COLO668 (cell line): ENCODE results near the gene SMAD1.

Experiments
- DNase-seq: peaks from one replicate; lab custom pipeline; 2025; ENCODE audit not compliant: unreplicated experiment; lab: John Stamatoyannopoulos, UW

SMAD1 gene

GRCh38 chr4:145488310-145488709 lies 6.7 kb downstream of the SMAD1 start:
- DNase-seq, result no peak

GRCh38 chr4:145489556-145489955 lies 7.9 kb downstream of the SMAD1 start:
- no peak for DNase-seq

- no peak for DNase-seq
These were observed 8.7 kb downstream of the SMAD1 start for GRCh38 chr4:145490361-145490760.

GRCh38 chr4:145490796-145491195 lies 9.1 kb downstream of the SMAD1 start:
- no peak for DNase-seq

GRCh38 chr4:145492376-145492775 lies 10.7 kb downstream of the SMAD1 start:
- no peak for DNase-seq

- no peak for DNase-seq
These were observed 11.5 kb downstream of the SMAD1 start for GRCh38 chr4:145493166-145493565.

DNA sequence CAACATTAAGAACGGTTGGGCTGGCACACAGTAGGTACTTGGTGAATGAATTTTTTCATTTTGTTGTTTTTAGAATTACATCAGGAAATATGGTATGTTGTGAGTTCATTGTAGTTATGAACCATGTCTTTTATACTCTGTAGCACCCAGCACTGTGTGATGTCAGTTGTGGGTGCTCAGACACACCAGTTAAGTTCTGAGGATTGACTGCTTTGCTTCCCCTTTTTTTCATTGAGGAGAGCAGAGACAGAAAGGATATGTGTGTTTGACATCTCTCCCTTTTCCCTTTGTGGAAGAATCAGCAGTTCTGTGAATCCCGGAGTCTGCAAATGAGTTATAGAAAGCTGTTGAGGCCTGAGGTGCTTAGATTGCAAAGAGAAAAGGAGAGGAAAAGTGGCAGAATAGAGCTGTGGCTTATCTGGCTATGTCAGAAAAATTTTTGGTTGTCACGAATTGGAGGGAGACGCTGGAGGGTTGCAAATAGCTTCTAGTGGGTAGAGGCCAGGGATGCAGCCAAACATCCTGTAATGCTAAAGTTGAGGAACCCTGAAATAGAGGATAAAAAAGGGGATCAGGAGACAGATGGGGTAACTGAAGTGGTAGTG lies 13.1 kb downstream of the SMAD1 start:
- DNase-seq, result no peak

DNA sequence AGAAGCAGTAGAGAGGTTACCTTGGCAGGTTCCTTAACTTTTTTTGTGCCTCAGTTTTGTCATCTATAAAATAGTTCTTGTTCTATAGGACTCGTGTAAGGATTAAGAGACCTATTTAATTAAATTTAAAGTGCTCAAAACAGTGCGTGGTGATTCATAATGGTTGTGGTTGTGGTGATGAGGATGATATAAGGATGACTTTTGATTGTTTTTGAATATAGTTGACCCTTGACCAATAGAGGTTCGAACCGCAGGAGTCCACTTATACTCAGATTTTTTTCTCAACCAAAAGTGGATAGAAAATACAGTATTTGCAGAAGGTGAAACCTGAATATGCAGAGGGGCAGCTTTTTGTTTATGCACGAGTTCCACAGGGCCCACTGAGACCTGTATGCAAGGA lies 14.6 kb downstream of the SMAD1 start:
- no peak for DNase-seq

DNA sequence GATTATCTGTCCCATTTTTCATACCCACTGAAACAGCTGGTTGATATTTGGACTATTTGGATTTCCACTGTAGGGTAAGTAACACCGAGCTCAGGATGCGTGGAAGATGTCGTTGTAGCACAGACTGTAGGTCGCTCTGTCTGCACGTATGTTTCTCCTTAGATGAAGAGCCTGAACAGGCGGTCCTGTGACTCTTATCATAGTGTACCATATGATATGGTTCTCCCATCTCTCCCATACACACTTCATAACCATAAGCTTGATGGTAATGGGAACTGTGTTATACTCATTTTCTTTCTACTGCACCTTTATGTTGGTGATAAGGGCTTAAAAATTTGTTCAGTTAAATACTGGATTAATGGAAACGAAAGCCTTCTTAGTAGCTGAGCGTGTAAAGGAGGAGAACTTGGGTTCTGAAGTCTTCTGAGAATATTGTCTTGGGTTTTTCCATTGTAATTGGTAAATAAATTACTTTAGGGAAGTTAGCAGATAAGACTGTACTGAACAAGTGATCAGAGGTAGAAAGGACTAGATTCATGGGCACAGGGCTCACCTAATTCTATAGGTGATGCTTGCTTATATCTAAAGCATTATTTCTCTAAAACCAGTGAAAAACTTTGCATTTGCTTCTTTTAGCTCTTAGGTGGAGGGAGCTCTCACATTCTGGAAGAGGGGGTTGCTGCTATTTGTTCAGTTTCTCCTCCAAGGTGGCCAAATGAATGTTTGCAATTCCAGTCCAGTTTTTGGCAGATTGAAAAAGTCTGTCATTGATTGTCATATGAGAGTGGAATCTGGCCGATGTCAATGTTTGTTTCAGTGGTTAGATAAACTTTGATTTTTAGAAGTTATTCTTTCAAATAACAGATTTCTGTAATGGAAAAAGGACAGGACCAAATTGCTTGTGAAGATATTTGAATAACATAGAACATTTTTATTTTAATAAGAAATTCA lies 15.8 kb downstream of the SMAD1 start:
- DNase-seq, result no peak

- DNase-seq, result no peak
These were observed 16.8 kb downstream of the SMAD1 start for GRCh38 chr4:145498430-145498829.

- DNase-seq, result no peak
These were observed 19.5 kb downstream of the SMAD1 start for GRCh38 chr4:145501051-145501660.

- no peak for DNase-seq
These were observed 21.2 kb downstream of the SMAD1 start for GRCh38 chr4:145502809-145503208.

- no peak for DNase-seq
These were observed 21.9 kb downstream of the SMAD1 start for GRCh38 chr4:145503486-145504072.

GRCh38 chr4:145505995-145506394 lies 24.3 kb downstream of the SMAD1 start:
- DNase-seq, result no peak

- no peak for DNase-seq
These were observed 26.0 kb downstream of the SMAD1 start for GRCh38 chr4:145507636-145508035.

DNA sequence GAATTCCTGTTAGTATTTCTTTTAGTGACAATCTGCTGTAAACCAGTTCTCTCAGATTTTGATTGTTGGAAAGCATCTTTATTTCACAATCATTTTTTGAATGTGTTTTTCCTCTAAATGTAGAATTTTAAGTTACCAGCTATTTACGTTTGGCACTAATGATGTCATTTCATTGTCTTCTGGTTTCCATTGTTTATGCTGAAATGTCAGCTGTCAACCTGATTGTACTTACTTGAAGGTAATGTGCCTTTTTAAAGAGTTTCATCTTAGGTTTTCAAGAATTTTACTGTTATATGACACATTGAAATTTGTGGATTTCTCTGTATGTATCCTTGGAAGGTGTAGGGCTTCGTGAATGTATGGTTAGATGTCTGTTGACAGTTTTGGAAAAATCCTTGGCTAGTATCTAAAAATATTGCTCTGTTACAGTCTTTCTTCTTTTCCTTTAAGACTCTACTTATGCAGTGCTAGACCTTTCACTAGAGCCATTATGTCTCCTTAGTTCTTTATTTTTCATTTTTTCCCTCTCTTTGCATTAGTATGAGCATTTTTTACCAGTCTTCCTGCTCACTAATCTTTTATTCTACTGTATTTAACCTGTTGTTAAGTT lies 30.4 kb downstream of the SMAD1 start:
- DNase-seq, result no peak

DNA sequence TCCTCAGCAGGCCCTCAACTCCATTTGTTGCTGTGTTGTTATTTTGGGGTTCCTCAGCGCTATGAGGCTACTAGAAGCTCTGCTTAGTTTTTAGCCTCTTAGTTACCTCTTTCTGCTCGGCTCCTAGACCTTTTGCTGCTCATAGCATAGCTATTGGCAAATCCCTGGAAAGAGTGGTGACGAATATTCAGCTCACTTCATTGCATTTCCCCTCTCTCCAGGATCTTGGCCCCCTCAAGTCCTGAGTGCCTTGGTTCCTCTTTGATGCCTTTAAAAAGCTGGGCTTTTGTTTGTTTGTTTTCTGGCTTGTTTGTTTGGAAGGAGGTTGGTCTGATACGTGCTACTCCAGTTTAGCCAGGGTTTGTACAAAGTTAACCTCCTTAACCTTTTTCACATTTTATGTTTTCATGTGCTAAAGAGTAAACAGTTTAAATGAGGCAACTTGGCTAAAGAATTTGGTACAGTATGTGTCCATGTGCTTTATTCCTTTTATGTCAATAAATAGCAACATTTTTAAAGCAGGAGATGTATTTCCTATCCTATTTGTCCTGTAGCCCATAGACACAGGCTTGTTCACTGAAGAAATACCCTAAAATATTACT lies 31.5 kb downstream of the SMAD1 start:
- no peak for DNase-seq

DNA sequence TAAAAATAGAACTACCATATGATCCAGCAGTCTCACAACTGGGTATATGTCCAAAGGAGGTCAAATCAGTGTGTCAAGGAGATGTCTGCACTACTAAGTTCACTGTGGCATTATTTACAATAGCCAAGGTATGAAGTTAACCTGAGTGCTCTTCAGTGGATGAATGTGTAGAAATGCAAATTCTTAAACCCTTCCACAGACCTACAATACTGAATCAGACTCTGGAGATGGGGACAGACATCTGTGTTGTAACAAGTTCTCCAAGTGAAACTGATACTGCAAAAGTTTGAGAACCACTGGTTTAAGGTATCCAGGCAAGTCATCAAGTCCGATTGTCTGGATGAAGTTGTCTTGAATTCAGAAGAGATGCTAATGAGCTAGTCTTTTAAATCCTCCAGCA lies 38.5 kb downstream of the SMAD1 start:
- DNase-seq, result no peak

DNA sequence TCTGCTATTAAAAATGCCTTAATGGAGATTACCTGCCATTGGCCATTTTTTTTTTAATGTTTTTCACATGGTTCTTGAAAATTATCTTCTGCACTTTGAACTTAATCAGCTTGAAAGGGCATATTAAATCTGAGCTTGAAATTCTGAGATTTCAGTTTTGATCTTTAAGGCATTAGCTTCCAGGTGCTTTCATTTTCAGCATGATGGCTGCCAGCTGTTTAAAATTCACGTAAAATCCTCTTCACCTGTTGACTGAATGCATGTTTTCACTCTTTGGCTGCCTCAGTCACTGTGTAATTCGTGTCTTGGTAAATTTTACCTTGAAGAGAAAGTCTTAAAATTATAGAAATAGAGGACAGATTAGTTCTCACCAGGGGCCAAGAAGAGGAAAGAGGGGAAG lies 39.6 kb downstream of the SMAD1 start:
- DNase-seq, result no peak

- no peak for DNase-seq
These were observed 41.5 kb downstream of the SMAD1 start for GRCh38 chr4:145523117-145523516.

- no peak for DNase-seq
These were observed 42.9 kb downstream of the SMAD1 start for GRCh38 chr4:145524552-145524951.
